A673 (cell line): ENCODE results near the gene OLA1. TPM values are rescaled to one million over a fixed set of nuclear protein-coding genes. Genes with fewer than 3 reads are reported as not detected.

Experiments
- BruUV-seq: library from RNA; stranded (reverse); fragments of 400-500 nt; replicated peaks from 2 replicates; lab custom pipeline; 2021; lab: Mats Ljungman, UMichigan
- CTCF ChIA-PET: fragments of 300-600 bp; sonication (Branson Sonifier 250); formaldehyde crosslinking; loops from one replicate; lab custom pipeline; 2022; ENCODE audit warnings: antibody characterized with exemption; lab: Charles Lee
- POLR2A ChIA-PET: fragments of 300-600 bp; sonication (Branson Sonifier 250); formaldehyde crosslinking; loops from one replicate; lab custom pipeline; 2022; ENCODE audit warnings: antibody characterized with exemption; ENCODE audit not compliant: low non-redundant PET; lab: Charles Lee
- DNase-seq: peaks from one replicate; pipeline ENCODE4 v3.0.0-alpha.2; 2015; ENCODE audit warnings: low spot score
- H3K27ac ChIP-seq: fragments of 200-600 bp; sonication (generic); 2 replicates; pipeline ENCODE4 v1.5.1; 2016; ENCODE audit warnings: mixed run types, low read depth, mild to moderate bottlenecking, mixed read lengths, antibody characterized with exemption, low read length; ENCODE audit not compliant: poor library complexity, severe bottlenecking
- H3K27me3 ChIP-seq: fragments of 200-600 bp; sonication (generic); replicated peaks from 2 replicates; pipeline ENCODE4 v1.6.1; 2017; ENCODE audit warnings: mixed run types, low read depth, mild to moderate bottlenecking, mixed read lengths, antibody characterized with exemption, low read length; ENCODE audit not compliant: insufficient read depth, poor library complexity
- H3K36me3 ChIP-seq: fragments of 200-600 bp; sonication (generic); 2 replicates; pipeline ENCODE4 v1.6.1; 2016; ENCODE audit warnings: mixed run types, mild to moderate bottlenecking, mixed read lengths, antibody characterized with exemption, low read length; ENCODE audit not compliant: insufficient read depth, poor library complexity, severe bottlenecking
- H3K4me1 ChIP-seq: fragments of 200-600 bp; sonication (generic); 2 replicates; pipeline ENCODE4 v1.6.1; 2017; ENCODE audit warnings: mixed run types, mild to moderate bottlenecking, mixed read lengths, antibody characterized with exemption, low read length; ENCODE audit not compliant: insufficient read depth, poor library complexity, severe bottlenecking
- H3K4me3 ChIP-seq: fragments of 200-600 bp; sonication (generic); 2 replicates; pipeline ENCODE4 v1.5.1; 2016; ENCODE audit warnings: low read depth, mixed run types, mild to moderate bottlenecking, mixed read lengths, low read length; ENCODE audit not compliant: poor library complexity, severe bottlenecking
- H3K9me3 ChIP-seq: fragments of 200-600 bp; sonication (generic); 2 replicates; pipeline ENCODE4 v1.6.1; 2016; ENCODE audit warnings: mixed run types, low read depth, mild to moderate bottlenecking, mixed read lengths, antibody characterized with exemption, low read length; ENCODE audit not compliant: poor library complexity, severe bottlenecking
- CTCF ChIP-seq: fragments of 300-800, 200-600 bp; sonication (generic); conservative IDR thresholded peaks from 2 replicates; pipeline ENCODE4 v1.5.1; 2017; ENCODE audit warnings: low read depth, mild to moderate bottlenecking, antibody characterized with exemption, low read length, moderate library complexity, mixed read lengths
- EZH2 ChIP-seq: fragments of 200-600 bp; sonication (generic); IDR thresholded peaks from 2 replicates; pipeline ENCODE4 v1.6.1; 2017; ENCODE audit warnings: borderline replicate concordance, low read depth, mild to moderate bottlenecking, mixed read lengths, antibody characterized with exemption, low read length; ENCODE audit not compliant: poor library complexity, severe bottlenecking
- intact Hi-C: fragments of 100-400 bp; cut with micrococcal nuclease; formaldehyde crosslinking; loops from one replicate; pipeline ENCODE4 v1.10.0; 2022; ENCODE audit not compliant: unreplicated experiment
- total RNA-seq: library from RNA; stranded (reverse); gene quantifications from 2 replicates; pipeline ENCODE4 v1.2.3, GENCODE V29; 2021

Gene OLA1
- total RNA-seq, 1 experiment from 2014 or later, result 174 TPM

- no peaks in the 10 kb centered on the region for H3K9me3 ChIP-seq
- no peaks in the 10 kb centered on the region for H3K4me1 ChIP-seq
- H3K27ac ChIP-seq, result no peak overlapping the region
- DNase-seq, result no peak
- no TSS peak for BruUV-seq
- no peak for TF ChIP-seq CTCF
- TF ChIP-seq EZH2, result no peak
- POLR2A ChIA-PET, result no interaction called here
- no peaks in the 10 kb centered on the region for H3K27me3 ChIP-seq
- intact Hi-C loops, result no loop called here
- H3K36me3 ChIP-seq, result no peaks in the 10 kb centered on the region
- no peak overlapping the region for H3K4me3 ChIP-seq
- CTCF ChIA-PET, result no interaction called here
Measured at GRCh38 chr2:174066871-174067270, 181.5 kb downstream of the OLA1 start.

GRCh38 chr2:174063492-174064092 is 184.7 kb downstream of the OLA1 start:
- no TSS peak for BruUV-seq
- Histone ChIP-seq H3K27me3 (no peaks in the 10 kb centered on the region), H3K9me3 (no peaks in the 10 kb centered on the region), H3K27ac (no peak overlapping the region), H3K4me1 (no peaks in the 10 kb centered on the region), H3K4me3 (no peak overlapping the region), H3K36me3 (no peaks in the 10 kb centered on the region)
- POLR2A ChIA-PET, result interaction anchor here (0.7 kb wide), 1 partner anchor 265 kb away, joined by 9 read pairs; no protein-coding TSS in a partner anchor
- no peak for DNase-seq
- CTCF ChIA-PET, result no interaction called here
- intact Hi-C loops, result no loop called here
- TF ChIP-seq EZH2, result no peak
- TF ChIP-seq CTCF, result no peak

GRCh38 chr2:174062934-174063333 is 185.4 kb downstream of the OLA1 start:
- H3K36me3 ChIP-seq, result no peaks in the 10 kb centered on the region
- intact Hi-C loops, result no loop called here
- no peaks in the 10 kb centered on the region for H3K9me3 ChIP-seq
- H3K27ac ChIP-seq, result no peak overlapping the region
- POLR2A ChIA-PET, result no interaction called here
- no peaks in the 10 kb centered on the region for H3K4me1 ChIP-seq
- BruUV-seq, result no TSS peak
- H3K4me3 ChIP-seq, result no peak overlapping the region
- no peak for DNase-seq
- CTCF ChIA-PET, result no interaction called here
- TF ChIP-seq EZH2 (no peak), CTCF (no peak)
- no peaks in the 10 kb centered on the region for H3K27me3 ChIP-seq
